Activated naive CD4-positive, alpha-beta T cell treated with anti-CD3 and anti-CD28 coated beads, Interleukin-2, amount 50 U/mL, for 16 hours (primary cell): ENCODE results near the gene REXO1.

Source experiments
- DNase-seq: peaks from one replicate; pipeline ENCODE4 v3.0.0-alpha.2; 2020

Gene REXO1

DNA sequence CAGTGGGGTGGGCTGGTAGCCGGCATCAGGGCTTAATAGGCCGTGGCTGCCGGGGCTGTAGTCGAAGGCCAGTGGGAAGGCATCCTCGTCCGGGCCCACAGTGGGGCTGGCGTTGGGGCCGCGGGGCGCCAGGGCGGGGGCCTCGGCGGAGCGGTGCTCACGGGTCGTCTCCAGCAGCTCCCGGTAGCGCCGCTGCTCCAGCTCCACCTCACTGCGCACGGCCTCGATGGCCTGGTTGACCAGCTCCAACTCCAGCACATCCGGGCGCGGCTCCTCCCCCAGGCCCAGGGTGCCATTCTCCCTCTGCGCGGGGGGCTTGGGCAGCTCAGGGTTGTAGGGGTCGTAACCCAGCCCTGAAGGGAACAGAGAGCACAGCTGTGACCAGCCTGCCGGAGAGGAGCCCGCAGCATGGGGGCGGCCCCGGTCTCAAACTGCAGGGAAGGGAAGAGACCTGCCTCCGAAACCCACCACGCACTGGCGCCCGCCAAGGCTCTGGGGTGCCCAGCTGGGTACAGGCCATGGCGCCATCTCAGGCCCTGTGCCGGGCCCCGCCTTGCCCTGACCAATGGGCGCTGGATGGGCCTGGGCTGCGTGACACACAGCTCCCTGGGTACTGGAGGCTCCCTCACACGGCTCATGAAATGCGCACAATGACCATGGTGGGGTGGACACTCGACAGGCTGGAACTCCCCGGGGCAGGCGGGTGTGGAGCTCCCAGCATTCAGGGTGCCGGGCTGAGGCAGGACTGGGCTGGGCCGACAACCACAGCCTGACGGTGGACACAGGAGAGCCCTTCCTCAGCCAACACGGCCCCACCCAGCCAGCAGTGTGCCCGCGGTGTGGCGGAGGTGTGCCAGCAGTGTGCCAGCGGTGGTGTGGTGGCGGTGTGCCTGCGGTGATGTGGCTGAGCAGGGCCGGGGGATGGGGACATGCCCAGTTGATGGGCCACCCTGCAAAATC, 19.7 kb downstream of the REXO1 start:
- no peak for DNase-seq

DNA sequence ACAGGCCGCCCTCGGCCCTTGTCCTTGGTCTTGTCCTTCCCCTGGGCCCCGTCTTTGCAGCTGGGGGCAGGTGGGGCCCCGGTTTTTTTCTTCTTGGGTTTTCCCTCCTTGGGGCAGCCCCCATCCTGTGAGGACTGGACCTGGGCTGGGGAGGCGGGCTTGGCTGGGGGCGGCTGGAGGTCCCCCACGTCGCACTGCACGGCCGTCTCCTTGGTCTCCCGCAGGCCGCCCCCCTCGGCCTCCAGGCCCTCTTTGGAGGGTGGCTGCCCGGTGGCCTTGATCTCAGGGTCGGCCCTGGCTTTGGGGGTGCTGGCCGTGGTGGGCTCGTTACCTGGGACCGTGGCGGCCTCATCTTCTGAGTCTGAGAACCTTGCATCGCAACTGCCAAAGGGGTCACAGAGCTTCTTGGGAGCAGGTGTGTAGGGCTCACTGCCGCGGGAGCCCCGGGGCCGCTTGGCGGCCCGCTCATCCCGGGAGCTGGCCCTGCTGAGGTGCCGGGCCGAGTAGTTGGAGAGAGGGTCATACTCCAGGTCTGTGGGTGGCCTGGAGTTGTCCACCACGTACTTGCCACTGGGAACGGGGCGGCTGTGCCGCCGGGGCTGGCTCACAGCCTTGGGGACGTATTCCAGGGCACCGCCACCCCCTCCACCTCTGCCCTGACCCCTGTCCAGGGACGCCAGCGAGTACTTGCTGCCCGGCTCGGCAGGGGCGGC, 20.6 kb downstream of the REXO1 start:
- no peak for DNase-seq

DNA sequence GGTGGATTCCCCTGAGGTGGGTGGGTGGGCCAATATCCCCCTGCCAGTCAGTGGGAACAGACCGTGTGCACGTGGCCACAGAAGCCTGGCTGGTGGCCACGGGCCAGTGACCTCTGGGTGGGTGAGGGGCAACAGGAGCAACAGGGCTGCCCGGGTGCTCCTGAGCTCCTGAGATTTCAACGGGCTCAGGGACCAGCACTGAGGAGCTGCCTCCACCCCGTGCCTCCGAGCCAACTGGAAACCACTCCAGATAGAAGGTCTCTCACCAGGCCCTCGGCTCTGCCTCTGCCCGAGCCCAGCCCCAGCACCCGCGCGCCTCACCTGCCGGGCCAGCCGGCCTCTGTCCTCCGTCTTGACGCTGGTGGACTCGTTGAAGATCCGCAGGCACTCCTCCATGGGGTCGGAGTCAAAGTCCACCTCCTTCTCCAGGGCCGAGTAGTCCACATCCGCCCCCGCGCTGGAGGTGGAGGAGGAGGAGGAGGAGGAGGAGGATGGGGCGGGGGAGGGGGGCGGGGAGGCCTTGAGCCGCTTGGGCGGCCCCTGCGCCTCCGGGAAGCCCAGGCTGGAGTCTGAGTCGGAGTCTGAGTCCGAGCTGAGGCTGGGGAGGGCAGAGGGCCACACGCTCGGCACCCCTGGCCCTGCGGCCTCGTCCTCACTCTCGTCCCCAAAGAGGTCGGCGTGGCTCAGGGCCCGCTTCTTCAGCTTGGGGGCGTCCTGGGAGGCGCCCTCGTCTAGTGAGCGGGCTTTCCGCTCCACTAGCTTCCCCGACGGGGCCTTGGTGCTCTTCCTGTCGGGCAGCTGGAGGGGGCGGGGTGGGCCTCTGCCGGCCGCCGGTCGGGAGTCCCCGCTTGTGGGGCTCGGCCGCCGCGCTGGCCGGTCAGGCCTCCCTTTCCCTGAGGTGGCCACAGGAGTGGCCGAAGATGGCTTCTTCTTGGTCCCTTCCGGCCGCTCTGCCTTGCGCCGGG, 21.4 kb downstream of the REXO1 start:
- no peak for DNase-seq

DNA sequence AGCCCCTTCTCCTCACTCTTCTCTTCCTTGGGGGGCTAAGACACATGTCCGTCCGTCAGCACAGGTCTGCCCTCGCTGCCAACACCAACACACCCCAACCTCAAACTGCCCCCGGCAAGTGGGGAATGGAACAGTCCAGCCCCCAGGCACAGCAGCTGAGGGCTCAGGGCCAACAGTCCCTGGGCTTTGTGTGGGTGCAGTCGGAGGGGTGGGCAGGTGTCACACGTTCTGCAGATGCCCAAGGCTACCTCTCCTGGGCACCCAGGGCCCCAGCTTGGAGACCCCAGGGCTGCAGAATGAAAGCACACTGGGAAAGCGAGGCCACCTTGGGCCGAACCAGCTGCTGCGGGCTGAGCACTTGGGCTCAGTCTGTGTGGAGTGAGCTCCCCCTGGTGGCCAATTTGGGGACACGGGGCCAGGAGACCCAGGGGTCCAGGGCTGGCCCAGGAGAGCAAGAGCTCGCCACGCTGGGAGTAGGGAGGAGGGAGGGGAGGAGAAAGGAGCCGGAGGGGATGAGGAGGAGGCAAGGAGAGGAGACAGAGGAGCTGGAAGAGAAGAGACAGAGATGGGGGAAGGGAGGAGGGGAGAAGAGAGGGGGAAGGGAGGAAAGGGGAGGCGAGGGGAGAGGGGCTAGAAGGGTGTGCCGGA, 22.2 kb downstream of the REXO1 start:
- DNase-seq = peak; percentile 77

DNA sequence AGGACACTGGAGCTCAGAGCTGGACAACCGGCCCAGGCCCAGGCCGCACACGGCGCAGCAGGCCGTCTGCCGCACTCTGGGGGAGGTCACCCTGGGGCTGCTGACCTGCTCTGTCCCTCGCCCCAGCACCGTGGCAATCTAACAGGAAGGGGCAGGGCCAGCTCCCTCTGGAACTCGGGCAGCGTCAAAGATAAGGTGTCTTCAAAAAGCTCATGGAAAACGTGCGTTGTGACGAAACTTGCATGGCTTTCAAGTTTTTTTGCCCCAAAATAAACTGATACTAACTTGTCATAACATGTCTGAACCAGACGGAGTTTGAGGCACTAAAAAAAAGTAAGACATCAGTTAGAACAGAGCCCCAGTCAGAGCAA, 24.0 kb downstream of the REXO1 start:
- DNase-seq = no peak

DNA sequence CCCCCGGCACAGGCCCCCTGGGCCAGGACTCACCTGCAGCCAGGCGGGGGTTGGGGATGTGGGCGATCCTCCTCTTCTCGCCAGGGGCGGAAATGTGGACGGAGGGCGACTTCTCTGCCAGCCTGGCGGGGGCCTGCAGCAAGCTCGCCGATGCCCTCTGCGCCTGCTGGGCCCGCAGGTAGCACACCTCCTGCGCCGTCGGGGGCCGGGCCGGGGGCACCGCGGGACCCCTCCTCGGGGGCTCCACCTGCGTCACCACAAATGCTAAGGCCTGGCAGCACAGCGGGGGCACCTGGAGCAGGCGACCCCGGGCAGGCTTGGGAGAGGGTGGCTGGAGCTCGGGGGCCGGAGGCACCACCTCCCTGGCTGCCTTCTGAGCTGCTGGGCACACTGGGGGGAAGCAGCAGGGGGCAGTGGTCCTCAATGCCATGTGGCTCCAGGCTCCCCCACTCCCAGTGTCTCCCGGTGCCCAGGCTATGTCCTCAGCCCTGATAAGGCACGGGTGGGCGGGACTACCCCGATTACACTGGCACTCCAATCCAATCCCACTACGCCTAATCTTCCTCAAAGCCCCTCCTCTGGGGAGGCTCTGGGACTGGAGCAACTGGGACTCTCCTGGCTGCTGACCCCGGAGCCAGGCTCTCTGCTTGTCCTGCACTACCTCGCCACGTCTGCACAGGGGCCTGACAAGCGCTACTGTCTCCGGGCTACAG, 24.6 kb downstream of the REXO1 start:
- DNase-seq = no peak

DNA sequence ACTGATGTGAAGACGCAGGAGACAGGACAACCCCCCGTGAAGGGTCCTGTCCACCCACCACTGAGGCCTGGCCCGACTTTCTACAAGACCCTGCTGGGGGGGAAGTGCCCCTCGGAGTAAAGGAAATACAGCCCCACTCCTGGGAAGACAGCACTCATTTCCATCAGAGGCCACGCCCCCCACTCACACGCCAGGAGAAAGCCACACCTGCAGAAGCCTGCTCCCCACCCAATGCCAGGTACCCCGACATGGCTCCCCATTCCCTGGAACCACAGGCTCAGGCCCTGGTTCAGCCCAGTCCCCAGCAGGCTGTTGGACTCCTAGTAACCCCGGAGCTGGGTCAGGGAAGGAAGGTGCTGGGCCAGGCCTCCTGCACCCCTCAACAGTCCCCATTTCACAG, 25.3 kb downstream of the REXO1 start:
- DNase-seq = no peak

DNA sequence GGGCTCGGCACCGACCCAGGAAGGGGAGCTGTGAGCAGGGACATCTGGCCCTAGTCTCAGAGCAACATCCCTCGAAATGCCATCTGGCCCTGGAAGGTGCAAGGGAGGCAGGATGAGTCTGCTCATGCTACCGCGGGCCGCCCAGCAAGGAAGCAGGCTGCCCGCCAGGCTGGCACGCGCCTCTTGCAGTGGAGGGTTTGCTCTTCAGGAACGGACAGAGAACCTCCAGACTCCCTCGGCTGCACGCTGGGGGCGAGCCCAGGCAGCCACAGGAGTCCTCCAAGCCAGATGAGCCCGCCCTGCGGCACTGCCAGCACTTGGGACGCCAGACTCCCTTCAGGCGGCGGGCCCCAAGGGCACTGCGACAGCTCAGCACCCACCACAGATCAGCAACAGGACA, 26.1 kb downstream of the REXO1 start:
- DNase-seq = no peak

DNA sequence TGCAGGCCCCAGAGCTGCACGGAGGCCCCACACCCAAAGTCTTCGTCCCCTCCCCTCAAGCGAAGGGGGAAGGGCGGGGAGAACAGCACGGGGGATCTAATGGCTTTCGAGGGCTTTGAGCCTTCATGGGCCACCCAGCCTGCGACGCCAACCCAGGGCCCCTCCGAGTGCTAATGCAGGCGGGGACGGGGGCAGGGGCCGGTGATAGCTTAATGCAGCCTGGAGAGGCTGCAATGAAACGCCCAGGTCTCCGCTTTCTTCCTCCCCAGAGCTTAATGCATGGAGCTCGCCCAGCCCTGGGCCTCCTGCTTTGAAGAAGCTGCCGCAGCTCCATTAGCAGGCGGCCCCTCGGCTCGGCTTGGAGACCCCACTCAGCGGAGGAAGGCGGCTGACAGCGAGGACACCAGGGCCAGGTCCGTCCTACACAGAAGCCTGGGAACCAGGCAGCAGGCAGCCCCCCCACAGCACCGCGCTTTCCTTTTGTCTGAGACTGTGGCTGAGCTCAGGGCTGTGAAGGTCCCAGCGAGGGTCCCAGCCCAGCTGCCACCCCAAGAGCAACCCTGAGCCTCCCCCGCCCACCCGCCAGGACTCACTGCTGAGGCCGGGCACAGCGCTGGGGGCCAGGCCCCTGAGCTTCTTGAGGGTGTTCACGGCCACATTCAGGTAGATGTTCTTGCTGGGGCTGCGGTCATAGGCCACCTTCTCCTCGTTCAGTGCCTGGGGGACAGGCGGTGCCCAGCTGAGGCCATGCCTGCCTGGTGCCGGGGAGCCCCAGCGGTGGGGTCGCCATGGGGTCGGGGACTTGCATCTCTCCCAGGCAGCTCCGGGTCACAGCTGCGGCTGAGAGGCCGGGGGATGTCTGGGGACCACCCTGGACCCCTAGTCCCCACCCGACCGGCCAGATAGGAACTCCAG, 28.7 kb downstream of the REXO1 start:
- no peak for DNase-seq

DNA sequence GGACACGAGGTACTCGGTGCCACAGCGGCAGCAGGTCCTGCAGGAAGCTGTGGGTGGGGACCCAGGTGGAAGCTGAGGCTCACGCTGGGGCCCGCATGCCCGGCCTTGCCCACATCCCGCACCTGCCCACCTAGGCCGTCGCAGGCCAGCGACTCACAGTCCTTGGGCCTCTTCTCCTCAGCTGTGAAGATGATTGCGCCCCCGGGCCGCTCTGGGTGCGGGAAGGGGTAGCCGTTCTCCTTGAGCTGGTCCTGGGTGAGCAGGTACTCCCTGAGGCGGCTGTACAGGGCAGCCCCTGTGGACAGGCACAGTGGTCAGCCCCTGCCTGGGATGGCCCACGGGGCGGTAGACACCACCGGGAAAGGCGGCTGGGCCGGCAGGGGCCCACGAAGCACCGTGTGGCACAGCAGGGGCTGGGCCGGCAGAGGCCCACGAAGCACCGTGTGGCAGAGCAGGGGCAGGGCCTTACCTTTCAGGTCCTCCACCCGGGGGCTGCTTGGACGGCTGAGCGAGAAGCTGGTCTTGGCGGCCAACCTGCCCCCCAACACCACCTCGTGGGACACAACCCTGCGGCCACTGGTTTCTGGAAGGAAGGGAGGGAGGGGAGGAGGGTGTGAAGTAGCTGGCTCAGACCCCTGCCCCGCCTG, 29.6 kb downstream of the REXO1 start:
- DNase-seq = no peak

DNA sequence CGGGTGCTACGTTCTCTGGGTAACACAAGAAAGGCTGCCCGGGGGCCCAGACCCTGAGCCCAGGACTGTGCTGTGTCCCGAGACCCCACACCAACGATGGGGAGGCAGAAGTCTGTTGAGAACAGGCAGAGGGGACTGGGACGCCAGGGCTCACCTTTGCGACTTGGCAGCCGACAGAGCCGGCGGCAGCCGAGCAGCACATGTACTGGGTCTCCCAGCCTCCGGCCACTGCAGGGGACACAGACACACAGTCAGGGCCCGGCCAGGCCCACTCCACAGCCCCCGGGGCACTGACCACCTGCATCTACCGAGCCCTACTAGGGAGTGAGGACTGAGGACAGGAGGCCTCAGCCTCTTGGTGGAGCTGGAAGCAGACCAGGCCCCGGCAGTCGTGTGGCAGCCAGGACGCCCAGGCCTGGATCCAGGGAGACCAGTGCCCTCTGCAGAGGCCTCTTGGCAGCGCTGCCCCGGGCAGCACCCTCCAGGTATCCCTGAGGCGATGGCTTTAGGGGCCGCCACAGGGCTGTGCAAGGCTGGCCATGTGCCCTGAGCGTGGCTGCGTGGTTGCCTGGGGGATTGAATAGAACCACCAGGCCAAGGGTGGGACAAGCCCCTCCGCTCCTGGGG, 30.6 kb downstream of the REXO1 start:
- DNase-seq = no peak

DNA sequence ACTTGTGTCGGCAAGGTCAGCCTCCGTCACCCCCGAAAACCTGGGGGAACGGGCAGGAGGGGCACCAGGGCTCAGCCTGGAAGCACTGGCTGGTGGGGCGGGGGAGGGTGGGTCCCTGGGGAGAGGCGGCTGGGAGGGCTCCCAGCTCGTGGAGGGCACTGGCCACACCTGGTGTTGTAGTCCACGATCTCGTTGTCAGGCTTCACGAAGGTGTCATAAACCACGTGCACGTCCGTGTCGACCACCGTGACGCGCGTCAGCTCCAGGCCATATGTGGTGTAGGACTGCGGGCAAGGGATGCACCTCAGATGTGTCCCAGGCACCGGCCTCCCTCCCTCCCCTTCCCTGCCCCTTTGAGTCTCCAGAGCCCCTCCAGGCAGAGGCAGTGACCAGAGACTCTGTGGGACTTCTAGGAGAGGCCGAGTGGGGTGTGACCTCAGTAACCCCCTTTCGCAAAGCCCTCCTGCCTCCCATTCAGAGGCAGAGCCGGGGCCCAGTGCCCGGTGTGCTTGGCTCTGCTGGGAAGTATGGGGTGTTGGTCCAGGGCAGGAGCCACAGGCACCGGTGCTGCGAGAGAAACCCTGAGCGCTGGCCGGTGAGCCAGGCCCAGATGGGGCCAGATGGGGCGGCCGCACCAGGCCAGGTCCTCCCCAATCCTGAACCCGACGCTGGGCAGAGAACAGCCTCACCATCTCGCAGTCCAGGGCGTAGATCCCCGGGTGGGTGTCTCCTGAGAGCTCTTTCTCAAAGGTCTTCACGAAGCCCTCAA, 31.6 kb downstream of the REXO1 start:
- DNase-seq = no peak

DNA sequence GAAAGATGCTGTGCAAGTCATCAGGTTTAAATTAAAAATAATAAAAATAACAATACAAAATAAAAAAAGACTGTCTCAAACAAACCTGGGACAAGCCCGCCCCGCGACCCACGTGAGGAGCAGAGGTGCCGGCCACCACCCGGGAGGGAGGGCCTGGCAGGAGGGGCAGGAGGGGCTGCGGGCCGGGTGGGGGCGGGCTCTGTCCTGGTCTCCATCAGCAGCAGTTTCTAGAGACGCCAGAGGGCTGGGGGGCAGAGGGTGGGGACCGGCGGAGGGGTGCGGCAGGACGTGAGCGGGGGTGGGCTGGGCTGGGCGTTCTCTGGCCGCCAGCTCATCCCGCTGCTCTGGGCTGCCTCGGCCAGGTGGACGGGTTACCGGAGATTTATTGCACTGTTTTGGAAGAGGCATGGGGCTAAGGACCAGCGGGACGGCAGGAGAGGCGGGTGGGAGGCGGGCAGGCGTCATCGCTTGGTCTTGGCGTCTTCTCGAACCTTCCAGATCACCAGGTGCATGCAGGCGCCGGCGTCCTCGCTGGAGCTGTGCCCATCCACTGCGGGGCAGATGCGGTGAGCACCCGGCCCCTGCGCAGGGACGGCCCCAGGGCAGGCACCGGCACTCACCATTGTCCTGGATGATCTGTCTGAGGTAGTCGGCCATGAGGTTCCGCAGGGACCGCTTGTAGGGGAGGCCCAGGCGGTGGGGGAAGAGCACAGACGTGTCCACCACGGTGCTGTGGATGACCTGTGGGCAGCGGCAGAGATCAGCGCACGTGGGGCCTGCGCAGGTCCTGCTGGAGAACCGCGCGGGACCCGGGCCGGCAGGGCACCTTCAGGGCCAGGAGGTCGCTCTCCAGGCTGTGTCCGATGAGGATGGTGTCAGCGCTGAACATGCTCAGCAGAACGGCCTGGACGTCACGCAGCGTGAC, 32.4 kb downstream of the REXO1 start:
- DNase-seq = no peak

DNA sequence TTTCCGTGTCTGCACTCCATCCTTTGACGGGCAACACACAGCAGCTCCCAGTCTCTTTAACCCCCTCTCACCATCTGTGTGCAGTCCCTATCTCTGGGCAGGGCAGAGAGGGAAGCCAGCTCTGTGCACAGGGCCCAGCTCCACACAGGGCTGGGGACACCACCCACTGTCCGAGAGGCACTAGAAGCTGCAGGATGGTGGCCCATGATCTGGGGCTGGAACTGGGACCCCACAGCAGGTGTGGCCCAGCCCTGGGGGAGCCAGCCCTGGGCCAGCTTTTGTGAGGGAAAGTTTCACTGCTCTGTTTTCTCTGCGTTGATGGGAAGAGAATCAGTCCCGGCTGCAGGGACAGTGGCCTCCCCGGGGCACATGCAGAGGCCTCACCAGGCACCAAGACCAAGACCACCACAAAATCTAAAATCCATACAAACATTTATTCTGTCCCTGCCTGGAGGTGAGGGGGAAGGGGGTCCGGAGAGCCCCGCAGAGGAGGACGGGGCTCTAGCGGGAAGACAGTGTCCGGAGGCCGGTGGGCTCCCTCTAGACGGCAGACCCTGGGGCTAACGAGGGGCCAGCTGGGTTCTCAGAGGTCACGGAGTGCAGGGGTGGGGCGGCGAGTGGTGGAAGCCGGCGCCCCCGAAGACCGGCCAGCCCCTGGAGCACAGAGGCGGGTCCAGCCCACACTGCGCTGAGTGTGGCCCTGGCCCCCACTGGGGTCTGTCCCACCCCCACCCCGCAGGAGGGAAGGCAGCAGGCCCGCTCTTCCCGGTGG, 33.3 kb downstream of the REXO1 start:
- no peak for DNase-seq

DNA sequence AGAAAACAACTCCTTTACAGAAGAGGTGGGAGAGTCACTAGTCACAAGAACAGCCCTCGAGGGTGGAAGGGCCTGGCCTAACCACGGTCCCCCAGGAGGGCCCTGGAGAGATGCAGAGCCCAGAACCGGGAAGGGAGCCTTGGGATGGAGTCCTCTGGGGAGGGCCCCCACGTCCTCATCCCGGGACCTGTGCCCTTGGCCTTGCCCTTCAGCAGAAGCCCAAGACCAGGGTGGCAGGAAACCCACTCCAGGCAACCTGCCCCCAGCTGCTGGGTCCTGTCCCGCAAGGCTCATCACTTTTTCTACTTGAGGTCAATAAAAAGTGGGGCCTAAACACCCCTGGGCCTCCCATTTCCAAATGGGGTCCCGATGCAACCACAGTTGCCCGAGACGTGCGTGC, 33.9 kb downstream of the REXO1 start:
- DNase-seq = no peak

DNA sequence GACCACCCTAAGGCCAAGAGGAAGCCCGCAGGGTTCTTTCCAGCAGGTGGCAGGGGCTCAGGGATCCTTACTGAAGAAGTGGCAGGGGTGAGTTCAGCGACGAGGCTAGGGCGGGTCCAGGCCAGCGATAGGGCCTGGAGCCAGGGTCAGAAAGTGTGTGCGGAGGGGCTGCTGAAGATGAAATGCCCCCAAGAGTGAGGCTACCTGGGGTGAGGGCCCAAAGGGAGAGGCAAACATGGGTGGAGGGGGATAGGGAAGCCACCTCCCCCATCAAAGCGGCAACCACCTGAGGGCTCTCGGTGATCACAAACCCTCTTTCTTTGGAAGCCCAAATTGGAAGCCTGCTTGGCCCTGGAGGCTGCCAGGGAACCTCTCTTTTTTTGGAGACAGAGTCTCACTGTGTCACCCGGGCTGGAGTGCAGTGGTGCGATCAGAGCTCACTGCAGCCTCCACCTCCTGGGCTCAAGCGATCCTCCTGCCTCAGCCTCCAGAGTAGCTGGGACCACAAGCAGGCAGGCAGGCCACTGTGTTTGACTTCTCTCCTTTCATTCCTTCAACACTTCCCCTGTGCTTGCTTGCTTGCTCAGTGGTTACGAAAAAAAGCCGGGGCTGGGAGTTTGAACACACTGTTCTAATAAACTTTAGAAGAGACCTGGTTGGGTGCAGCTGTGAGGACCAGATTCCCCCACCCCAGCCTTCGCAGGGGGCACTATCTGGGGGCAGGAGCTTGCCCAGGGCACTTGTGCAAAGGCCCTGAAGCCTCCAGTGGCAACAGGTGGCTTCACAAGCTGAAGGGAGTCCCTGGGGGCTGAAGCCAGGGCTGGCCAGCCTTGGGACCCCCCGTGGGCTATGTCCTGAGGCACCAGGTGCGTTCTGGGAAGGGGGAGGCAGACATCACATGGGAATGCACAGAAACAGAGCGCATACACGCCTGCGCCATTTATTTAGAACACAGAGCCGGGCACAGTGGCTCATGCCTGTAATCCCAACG, 34.8 kb downstream of the REXO1 start:
- no peak for DNase-seq
